NCI-H187 treated with DMSO at 0.1 percent for 48 hours (cell line): ENCODE measurements around the gene CD37.

Source experiments
- DNase-seq: peaks from one replicate; lab custom pipeline; 2025; lab: John Stamatoyannopoulos, UW

Gene CD37

DNA sequence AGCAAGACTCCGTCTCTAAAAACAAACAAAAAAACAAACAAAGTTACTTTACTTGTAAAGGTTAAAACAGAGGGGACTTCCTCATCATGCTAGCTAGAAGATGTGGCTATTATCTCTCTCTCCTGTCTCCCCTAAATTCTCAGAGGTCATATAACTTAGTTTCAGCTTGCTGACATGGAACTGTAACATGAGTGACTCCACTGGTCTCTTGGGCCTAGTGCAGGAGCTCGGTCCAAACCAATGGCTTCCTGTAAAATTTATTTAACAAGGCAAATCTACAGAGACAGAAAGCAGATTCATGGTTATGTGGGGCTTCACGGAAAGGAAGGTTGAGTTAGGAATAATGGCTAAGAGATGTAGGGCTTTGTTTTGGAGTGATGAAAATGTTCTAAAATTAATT, 43.3 kb downstream of the CD37 start:
- no peak for DNase-seq

DNA sequence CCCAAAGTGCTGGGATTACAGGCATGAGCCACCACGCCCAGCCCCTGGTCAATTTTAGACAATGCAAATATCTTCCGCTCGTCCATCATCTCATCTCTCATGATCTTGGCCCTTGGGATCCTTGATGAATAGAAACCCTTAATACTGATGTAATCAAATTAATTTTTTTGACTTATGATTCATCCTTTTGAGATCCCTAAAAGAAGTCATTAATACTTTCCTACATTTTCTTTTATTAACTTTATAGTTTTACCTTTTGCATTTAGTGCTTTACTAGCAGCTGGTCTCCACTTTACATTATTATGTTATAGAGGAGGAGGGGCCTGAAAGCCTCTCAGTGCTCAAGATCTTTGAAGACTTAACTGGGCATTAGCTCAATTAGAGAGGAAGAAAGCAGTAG, 45.2 kb downstream of the CD37 start:
- DNase-seq = no peak

DNA sequence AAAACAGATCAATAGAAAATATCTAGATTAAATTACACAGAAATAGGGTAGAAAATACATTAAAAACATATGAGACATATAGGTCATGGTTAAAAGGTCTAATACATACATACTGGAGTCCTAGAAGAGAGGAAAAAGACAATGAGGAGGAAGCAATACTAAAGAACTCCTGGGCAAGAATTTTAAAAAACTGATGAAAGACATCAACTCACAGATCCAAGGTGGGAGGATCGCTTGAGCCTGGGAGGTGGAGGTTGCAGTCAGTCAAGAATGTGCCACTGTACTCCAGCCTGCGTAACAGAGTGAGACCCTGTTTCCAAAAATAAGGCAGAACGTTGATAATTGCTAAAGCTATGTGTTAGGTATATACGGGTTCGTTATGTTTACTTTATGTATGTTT, 47.4 kb downstream of the CD37 start:
- DNase-seq = no peak

DNA sequence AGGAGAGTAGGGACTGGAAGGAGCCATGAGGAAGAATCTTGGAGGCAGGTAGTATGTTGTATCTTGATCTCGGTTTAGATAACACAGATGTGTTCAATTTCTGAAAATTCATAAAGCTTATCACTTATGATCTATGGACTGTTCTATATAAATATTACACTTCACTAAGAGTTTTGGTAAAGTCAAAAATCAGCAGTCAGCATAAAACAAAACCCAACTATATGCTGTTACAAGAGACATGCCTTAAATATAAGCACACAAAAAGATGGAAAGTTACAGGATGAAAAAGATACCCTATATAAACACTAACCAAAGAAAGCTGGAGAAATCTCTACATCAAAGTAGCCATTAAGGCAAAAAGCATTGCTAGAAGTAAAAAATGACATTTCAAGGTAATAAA, 48.4 kb downstream of the CD37 start:
- no peak for DNase-seq

DNA sequence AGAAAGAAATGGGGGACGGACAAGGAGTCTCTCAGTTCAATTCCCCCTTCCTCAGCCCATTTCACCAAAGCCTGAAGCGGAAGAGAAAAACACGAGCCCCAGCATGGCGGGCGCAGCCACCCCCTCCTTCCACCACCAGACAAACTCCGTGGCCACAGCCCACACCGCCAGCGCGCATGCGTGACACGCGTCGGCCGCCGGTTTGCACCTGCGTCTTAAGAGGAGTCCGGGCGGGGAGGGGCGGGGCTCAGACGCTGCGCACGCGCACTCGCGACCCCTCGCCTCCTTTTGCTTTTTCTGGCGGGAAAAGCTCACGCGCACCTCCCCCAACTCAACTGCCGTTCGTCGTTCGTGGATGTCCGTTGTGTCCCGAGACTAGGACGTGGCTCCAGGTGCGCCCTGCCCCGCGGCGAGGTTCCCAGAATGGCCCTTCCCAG, 52.7 kb downstream of the CD37 start, which contains the start of gene KASH5:
TSS of gene KASH5 (plus strand) at position 314 of the 437 bp plus-strand sequence. CDS start 2,635 bp downstream, outside the sequence.
- DNase-seq = no peak

DNA sequence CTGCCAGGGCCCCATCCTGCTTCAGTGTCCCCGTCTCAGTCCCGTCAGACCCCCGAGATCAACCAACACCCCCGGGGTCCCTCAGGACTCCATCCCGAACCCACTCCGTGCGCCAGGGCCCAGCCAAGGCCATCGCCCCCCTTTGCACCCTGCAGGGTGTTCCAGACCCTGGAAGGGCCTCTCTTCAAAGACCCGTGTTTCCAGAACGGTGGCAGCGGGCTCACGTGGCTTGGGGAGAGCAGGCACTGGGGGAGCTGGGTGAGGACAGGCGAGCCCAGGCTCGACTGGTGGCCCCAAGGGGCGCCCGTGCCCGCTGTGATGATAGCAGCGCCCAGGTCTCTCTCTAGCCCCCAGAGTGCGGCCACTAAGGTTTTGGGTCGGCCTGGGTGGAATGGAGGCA, 54.2 kb downstream of the CD37 start:
- DNase-seq = no peak
